Hypothalamus (tissue), 51 donors: ENCODE measurements around the gene AAGAB.
A peak's percentile ranks its signal among the peaks of the same experiment; 100 is the strongest.
"Not testable (repeated sequence)": the region's sequence is repeated elsewhere in the genome, so short reads cannot be mapped to it uniquely, and the experiment has no call there.

ENCODE experiments used
- DNase-seq, 51 donors: peaks; one replicate each; lab custom pipeline; 2025; lab: John Stamatoyannopoulos, UW

AAGAB gene

GRCh38 chr15:67253549-67254237 is 768 bp downstream of the AAGAB start:
- no peak for DNase-seq

GRCh38 chr15:67253101-67253500 is 1.4 kb downstream of the AAGAB start:
- no peak for DNase-seq

DNA sequence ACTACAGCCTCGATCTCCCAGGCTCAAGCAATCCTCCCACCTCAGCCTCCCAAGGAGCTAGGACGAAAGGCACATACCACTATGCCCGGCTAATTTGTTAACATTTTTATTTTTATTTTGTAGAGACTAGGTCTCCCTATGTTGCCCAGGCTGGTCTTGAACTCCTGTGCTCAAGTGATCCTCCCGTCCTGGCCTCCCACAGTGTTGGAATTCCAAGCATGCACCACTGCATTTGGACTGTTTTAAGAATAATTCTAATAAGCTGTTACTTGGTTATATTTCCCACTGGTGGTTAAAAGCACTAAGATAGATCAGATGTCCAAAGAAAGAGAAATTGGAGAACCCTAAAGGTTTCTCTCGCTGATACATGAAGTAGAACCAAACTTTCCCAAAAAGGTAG is 3.1 kb downstream of the AAGAB start:
- no peak for DNase-seq

GRCh38 chr15:67249830-67250229 is 4.6 kb downstream of the AAGAB start:
- no peak for DNase-seq

DNA sequence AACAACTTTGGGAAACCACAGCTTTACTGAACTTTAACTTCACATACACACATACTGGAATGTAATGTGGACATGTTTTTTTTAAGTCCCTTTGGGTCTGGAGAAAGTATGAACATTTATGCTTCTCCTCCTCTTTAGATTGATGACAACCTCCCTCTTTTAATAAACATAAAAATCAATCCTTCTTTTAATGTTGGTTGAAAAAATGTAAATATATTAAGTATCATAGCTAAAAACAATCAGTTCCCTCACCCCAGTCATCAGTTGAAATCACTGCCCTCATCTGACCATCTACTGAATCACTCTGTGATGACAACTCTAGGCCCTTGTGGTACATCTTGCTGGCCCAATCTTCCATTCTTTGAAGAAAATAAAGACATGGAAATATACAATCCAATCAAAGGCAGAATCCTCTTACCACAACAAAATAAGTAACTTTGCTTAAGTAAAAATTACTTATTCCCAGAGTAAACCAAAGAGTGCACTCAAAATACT is 6.4 kb downstream of the AAGAB start:
- DNase-seq, result no peak

- DNase-seq, result not testable (repeated sequence)
Measured at GRCh38 chr15:67246606-67247005, 7.9 kb downstream of the AAGAB start.

- no peak for DNase-seq
Measured at GRCh38 chr15:67244971-67245478, 9.4 kb downstream of the AAGAB start.

DNA sequence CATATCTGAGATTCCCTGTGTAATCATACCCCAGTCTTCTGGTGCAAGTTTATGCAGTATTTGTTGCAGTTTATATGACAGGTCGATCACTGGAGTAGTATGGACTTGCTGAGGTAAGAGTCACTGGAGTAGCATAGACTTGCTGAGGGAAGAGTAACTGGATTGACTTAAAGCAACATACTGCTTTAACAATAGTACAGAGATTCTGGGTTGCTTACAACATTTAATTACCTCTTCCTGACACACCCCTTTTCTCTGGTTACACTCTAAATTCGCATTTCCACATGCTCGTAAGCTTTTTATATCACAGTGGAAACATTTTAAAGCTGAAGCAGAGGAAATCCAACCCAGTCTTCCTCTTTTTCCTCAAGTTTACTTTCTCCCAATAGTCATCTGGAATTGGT is 11.8 kb downstream of the AAGAB start:
- DNase-seq, result no peak

DNA sequence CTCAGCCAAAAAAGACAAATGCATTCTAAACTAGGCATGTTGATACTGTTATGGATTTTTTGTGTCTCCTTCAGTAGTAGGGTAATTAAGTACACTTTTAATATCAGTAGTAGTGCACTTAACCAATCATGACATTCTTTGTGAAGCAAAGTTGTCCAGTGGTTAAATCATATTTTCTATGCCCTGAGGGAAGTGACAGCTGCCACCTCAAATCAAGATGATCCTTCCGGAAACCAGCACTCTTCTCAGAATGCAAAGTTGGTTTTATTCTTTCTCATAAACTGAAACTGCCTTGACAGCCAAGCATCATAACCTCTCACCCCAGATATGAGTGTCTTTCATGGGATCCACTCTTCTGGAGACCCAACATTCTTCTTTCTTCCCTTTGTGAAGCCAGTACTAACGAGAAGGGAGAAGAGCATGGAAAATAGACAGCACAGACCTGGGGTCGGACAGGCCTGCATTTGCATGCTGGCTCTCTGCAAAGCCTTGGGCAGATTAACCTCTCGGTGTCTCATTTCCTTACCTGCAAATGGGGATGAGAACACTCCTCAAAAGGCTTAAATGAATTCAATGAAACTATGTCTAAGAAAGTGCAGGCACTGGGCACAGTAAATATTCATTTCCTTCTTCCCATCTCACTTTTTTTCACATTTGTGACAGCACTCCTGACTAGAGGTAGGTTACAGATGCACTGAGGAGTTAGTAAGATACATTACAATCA is 13.2 kb downstream of the AAGAB start:
- no peak for DNase-seq

GRCh38 chr15:67240235-67241131 is 14.0 kb downstream of the AAGAB start:
- peak in 6 of 51 donors; percentile 1 to 14 (median 5) for DNase-seq

GRCh38 chr15:67232591-67232990 is 21.9 kb downstream of the AAGAB start:
- no peak for DNase-seq

DNA sequence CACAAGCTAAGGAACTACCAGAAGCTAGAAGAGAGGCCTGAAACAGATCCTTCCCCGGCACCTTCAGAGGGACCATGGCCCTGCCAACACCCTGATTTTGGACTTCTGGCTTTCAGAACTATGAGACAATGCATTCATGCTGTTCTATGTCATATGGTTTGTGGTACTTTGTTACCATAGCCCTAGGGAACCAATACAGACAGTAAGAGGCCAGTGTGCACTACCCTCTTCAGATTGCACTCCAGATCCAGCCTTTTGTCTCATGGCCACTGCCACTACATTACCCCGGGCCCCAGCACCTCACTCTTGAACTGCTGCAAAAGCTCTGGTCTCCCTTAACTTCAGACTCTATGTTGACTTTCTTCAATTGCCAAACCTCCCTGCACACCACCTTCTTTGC is 24.0 kb downstream of the AAGAB start:
- DNase-seq, result no peak

GRCh38 chr15:67228286-67228685 is 26.2 kb downstream of the AAGAB start:
- no peak for DNase-seq

GRCh38 chr15:67227846-67228245 is 26.6 kb downstream of the AAGAB start:
- DNase-seq, result no peak

GRCh38 chr15:67227431-67227830 is 27.0 kb downstream of the AAGAB start:
- DNase-seq, result no peak

- DNase-seq, result no peak
Measured at GRCh38 chr15:67225336-67225735, 29.1 kb downstream of the AAGAB start.

- no peak for DNase-seq
Measured at GRCh38 chr15:67224889-67225288, 29.6 kb downstream of the AAGAB start.

DNA sequence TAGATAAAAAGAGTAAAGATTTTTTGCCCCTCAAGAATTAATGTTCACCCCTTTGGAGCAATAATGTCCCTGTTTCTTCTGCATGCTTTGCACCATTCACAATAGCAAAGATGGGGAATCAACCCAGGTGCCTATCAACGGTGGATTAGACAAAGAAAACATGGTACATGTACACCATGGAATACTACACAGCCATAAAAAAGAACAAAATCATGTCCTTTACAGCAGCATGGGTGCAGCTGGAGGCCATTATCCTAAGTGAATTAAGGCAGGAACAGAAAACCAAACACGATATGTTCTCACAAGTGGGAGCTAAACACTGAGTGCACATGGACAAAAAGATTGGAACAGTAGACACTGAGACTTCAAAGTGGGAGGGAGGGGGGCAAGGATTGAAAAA is 35.2 kb downstream of the AAGAB start:
- DNase-seq, result no peak

- no peak for DNase-seq
Measured at GRCh38 chr15:67218428-67218827, 36.0 kb downstream of the AAGAB start.

GRCh38 chr15:67216859-67217258 is 37.6 kb downstream of the AAGAB start:
- no peak for DNase-seq

GRCh38 chr15:67215102-67215501 is 39.4 kb downstream of the AAGAB start:
- no peak for DNase-seq
